Renal cortical epithelial cell (primary cell): ENCODE measurements around the gene TECPR2. TPM values are rescaled to one million over a fixed set of nuclear protein-coding genes. Genes with fewer than 3 reads are reported as not detected.

Experiments
- DNase-seq: peaks from one replicate; pipeline ENCODE4 v3.0.0-alpha.2; 2011; ENCODE audit warnings: low read depth
- total RNA-seq: library from RNA; depleted of rRNA; stranded (reverse); fragments of >200 nt; gene quantifications from 2 replicates; pipeline ENCODE4 v1.2.3, GENCODE V29; 2014

TECPR2 gene
- total RNA-seq, 1 donor from 2014 or later: 40.1 TPM

- no peak for DNase-seq
Measured at GRCh38 chr14:102496958-102497744, 134.4 kb downstream of the TECPR2 start.

- no peak for DNase-seq
Measured at GRCh38 chr14:102497998-102498677, 135.4 kb downstream of the TECPR2 start.

GRCh38 chr14:102498678-102499265 is 136.0 kb downstream of the TECPR2 start:
- no peak for DNase-seq

- no peak for DNase-seq
Measured at GRCh38 chr14:102499401-102500157, 136.8 kb downstream of the TECPR2 start.

- DNase-seq: no peak
Measured at GRCh38 chr14:102500158-102500662, 137.5 kb downstream of the TECPR2 start.

- DNase-seq: no peak
Measured at GRCh38 chr14:102500713-102501112, 138.0 kb downstream of the TECPR2 start.

- DNase-seq: peak; percentile 29
Measured at GRCh38 chr14:102501751-102502315, 139.1 kb downstream of the TECPR2 start.

- no peak for DNase-seq
Measured at GRCh38 chr14:102502571-102502970, 139.8 kb downstream of the TECPR2 start.

GRCh38 chr14:102503641-102504327 is 141.0 kb downstream of the TECPR2 start:
- DNase-seq: no peak

- no peak for DNase-seq
Measured at GRCh38 chr14:102504328-102504999, 141.7 kb downstream of the TECPR2 start.

GRCh38 chr14:102505000-102505619 is 142.4 kb downstream of the TECPR2 start:
- DNase-seq: no peak

- DNase-seq: no peak
Measured at GRCh38 chr14:102505775-102506625, 143.3 kb downstream of the TECPR2 start.

GRCh38 chr14:102506626-102506925 is 143.8 kb downstream of the TECPR2 start:
- DNase-seq: no peak

- DNase-seq: no peak
Measured at GRCh38 chr14:102507081-102507856, 144.5 kb downstream of the TECPR2 start.

GRCh38 chr14:102507857-102508312 is 145.1 kb downstream of the TECPR2 start:
- DNase-seq: no peak

GRCh38 chr14:102508410-102508773 is 145.7 kb downstream of the TECPR2 start:
- DNase-seq: no peak

GRCh38 chr14:102508774-102509745 is 146.3 kb downstream of the TECPR2 start:
- DNase-seq: no peak
